OCI-LY3 (cell line): Measurements from ENCODE around the gene PLEKHD1.

ENCODE experiments used
- H2AFZ ChIP-seq: fragments of 200-600, 300-600 bp; shearing (Covaris generic); 2 replicates; pipeline ENCODE4 v1.6.0; 2014; ENCODE audit warnings: antibody characterized with exemption, low read depth, low read length
- H3K27ac ChIP-seq: fragments of 200-600, 300-600 bp; sonication (generic); 2 replicates; pipeline ENCODE4 v1.5.1; 2014; ENCODE audit warnings: mild to moderate bottlenecking, low read length, moderate library complexity, mixed read lengths
- H3K27me3 ChIP-seq: fragments of 200-600, 300-600 bp; sonication (generic); 2 replicates; pipeline ENCODE4 v1.6.1; 2014; ENCODE audit warnings: low read depth, low read length, mixed read lengths
- H3K36me3 ChIP-seq: fragments of 200-600, 300-600 bp; sonication (generic); replicated peaks from 2 replicates; pipeline ENCODE3; 2014; ENCODE audit warnings: low read depth, low read length, mixed read lengths
- H3K4me1 ChIP-seq: fragments of 300-600, 200-600 bp; sonication (generic); 2 replicates; pipeline ENCODE4 v1.6.1; 2014; ENCODE audit warnings: low read length, mixed read lengths
- H3K4me2 ChIP-seq: fragments of 200-600, 300-600 bp; sonication (generic); 2 replicates; pipeline ENCODE4 v1.6.1; 2014; ENCODE audit warnings: low read length, mixed read lengths
- H3K4me3 ChIP-seq: fragments of 300-600, 200-600 bp; sonication (generic); 2 replicates; pipeline ENCODE4 v1.5.1; 2014; ENCODE audit warnings: antibody characterized with exemption, mild to moderate bottlenecking, low read length, moderate library complexity
- H3K79me2 ChIP-seq: fragments of 300-600, 200-600 bp; shearing (Covaris generic); 2 replicates; pipeline ENCODE4 v1.6.1; 2014; ENCODE audit warnings: mild to moderate bottlenecking, low read length, mixed read lengths
- H3K9ac ChIP-seq: fragments of 300-600, 200-600 bp; shearing (Covaris generic); 2 replicates; pipeline ENCODE4 v1.6.0; 2014; ENCODE audit warnings: mild to moderate bottlenecking, low read length, moderate library complexity
- H3K9me3 ChIP-seq: fragments of 200-600, 300-600 bp; shearing (Covaris generic); 2 replicates; pipeline ENCODE4 v1.6.1; 2014; ENCODE audit warnings: low read length, mixed read lengths; ENCODE audit not compliant: insufficient read depth
- H4K20me1 ChIP-seq: fragments of 200-600, 300-600 bp; sonication (generic); 2 replicates; pipeline ENCODE4 v1.6.1; 2016; ENCODE audit warnings: low read length, mixed read lengths; ENCODE audit not compliant: insufficient read depth
- CTCF ChIP-seq: fragments of 200-600, 300-600 bp; sonication (generic); IDR thresholded peaks from 2 replicates; pipeline ENCODE4 v1.5.1; 2014; ENCODE audit warnings: antibody characterized with exemption, low read length, low read depth
- EZH2phosphoT487 ChIP-seq: fragments of 200-600 bp; shearing (Covaris generic); IDR thresholded peaks from 2 replicates; pipeline ENCODE4 v1.6.1; 2018; ENCODE audit warnings: antibody characterized with exemption, mixed run types, low read depth

The PLEKHD1 gene

GRCh38 chr14:69542311-69542710 is 57.8 kb downstream of the PLEKHD1 start:
- Histone ChIP-seq H4K20me1 (no peaks in the 10 kb centered on the region), H3K27me3 (peaks cover 32% of the 10 kb centered on the region), H3K36me3 (no peaks in the 10 kb centered on the region), H3K79me2 (no peaks in the 10 kb centered on the region), H3K4me1 (peaks cover 19% of the 10 kb centered on the region), H3K27ac (no peak overlapping the region), H3K4me3 (no peak overlapping the region), H2AFZ (no peak overlapping the region), H3K4me2 (no peak overlapping the region), H3K9ac (no peak overlapping the region), H3K9me3 (no peaks in the 10 kb centered on the region)
- TF ChIP-seq CTCF (no peak), EZH2phosphoT487 (no peak)

DNA sequence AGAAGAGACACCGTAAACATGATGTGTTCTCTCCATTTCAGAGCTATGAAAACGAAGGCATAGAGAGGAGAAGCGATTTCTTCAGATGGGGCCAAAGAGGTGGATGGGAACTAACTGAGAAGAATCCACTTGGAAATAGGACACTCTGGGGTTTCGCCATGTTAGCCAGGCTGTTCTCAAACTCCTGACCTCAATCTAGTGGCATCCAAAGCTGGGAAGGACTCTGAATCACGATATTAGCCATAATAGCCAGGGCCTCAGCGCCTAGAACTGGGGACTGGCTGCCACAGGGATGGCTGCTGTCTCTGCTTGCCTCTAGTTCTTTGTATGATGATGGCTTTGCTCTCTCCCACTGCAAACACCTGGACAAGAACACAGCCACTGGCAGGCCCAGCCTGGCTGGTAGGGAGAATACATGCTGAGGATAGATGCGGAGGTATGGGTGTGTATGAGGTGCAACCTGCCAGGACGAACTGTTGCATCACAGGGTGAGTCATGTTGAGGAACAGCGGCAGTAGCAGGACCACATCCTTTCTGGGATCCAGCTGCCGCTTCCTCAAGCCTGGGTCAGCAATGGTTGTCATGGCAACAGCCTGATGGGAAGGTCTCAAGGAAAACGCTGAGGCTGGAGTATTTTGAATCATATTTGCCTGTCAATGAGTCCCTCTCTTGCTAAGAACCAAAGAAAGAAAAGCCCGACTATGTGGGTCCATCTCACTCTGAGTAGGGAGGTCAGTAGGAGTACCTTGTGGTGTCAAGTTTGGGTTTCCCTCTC is 59.0 kb downstream of the PLEKHD1 start:
- Histone ChIP-seq H3K79me2 (no peaks in the 10 kb centered on the region), H4K20me1 (no peaks in the 10 kb centered on the region), H3K9ac (no peak overlapping the region), H3K9me3 (no peaks in the 10 kb centered on the region), H3K4me1 (peaks cover 19% of the 10 kb centered on the region), H3K27ac (no peak overlapping the region), H3K27me3 (peaks cover 29% of the 10 kb centered on the region), H3K4me3 (no peak overlapping the region), H3K4me2 (no peak overlapping the region; the same call in 1 of the 2 replicates), H2AFZ (no peak overlapping the region), H3K36me3 (no peaks in the 10 kb centered on the region)
- TF ChIP-seq EZH2phosphoT487, result no peak
- TF ChIP-seq CTCF, result no peak

- no peak overlapping the region for H3K4me3 ChIP-seq
- H3K36me3 ChIP-seq, result no peaks in the 10 kb centered on the region
- no peaks in the 10 kb centered on the region for H4K20me1 ChIP-seq
- no peak overlapping the region for H3K27ac ChIP-seq
- peaks cover 19% of the 10 kb centered on the region for H3K27me3 ChIP-seq
- no peaks in the 10 kb centered on the region for H3K9me3 ChIP-seq
- H3K9ac ChIP-seq, result no peak overlapping the region
- TF ChIP-seq EZH2phosphoT487, result no peak
- no peak for TF ChIP-seq CTCF
- H3K4me2 ChIP-seq, result no peak overlapping the region
- no peak overlapping the region for H2AFZ ChIP-seq
- H3K79me2 ChIP-seq, result no peaks in the 10 kb centered on the region
- H3K4me1 ChIP-seq, result peaks cover 7% of the 10 kb centered on the region; the same call in 1 of the 2 replicates
These were observed 63.3 kb downstream of the PLEKHD1 start for GRCh38 chr14:69547701-69548348.

GRCh38 chr14:69548566-69548965 is 64.0 kb downstream of the PLEKHD1 start:
- Histone ChIP-seq H3K4me3 (no peak overlapping the region), H3K4me1 (peaks cover 4% of the 10 kb centered on the region; the same call in 1 of the 2 replicates), H3K4me2 (no peak overlapping the region), H2AFZ (no peak overlapping the region), H3K27me3 (peaks cover 12% of the 10 kb centered on the region), H4K20me1 (no peaks in the 10 kb centered on the region), H3K9me3 (no peaks in the 10 kb centered on the region), H3K36me3 (no peaks in the 10 kb centered on the region), H3K9ac (no peak overlapping the region), H3K79me2 (no peaks in the 10 kb centered on the region), H3K27ac (no peak overlapping the region)
- TF ChIP-seq CTCF, result no peak
- TF ChIP-seq EZH2phosphoT487, result no peak
